ENCODE data around the gene MED9. TPM values are rescaled to one million over a fixed set of nuclear protein-coding genes. Genes with fewer than 3 reads are reported as not detected.

The MED9 gene
- total and polyA plus RNA-seq, 2 of the 8 experiments (the other 6 are each of a cell fraction or from before 2014, with no cell fraction given) = 15.8 to 19.7 TPM

GRCh38 chr17:17513626-17514025 is 36.8 kb downstream of the MED9 start (continued):
- TF ChIP-seq CHD7 (IDR thresholded peaks at IDR 0.05; ENCODE audit: insufficient replicate concordance, low read length) (no peak), SIRT6 (IDR thresholded peaks at IDR 0.05; ENCODE audit: low read length) (no peak)
